Mammary epithelial cell (primary cell): ENCODE measurements around the gene CDCA7L.

Experiments used
- EZH2 ChIP-seq: IDR thresholded peaks from 2 replicates; pipeline ENCODE4 v1.6.1; 2012; ENCODE audit warnings: low read length, inconsistent platforms, borderline replicate concordance
- TF ChIP-seq, protein P1 (sequence below), 2 donors: IDR thresholded peaks in 1 of 2; conservative IDR thresholded peaks in 1 of 2; 2 replicates each; pipeline ENCODE4 v1.5.1; 2011 to 2012; ENCODE audit warnings: inconsistent platforms in 2 of 2, low read length in 2 of 2, mild to moderate bottlenecking in 2 of 2, control low read depth in 1 of 2, low read depth in 1 of 2; ENCODE audit not compliant: insufficient read depth in 1 of 2; ENCODE audit errors: extremely low read depth in 1 of 2

DNA sequence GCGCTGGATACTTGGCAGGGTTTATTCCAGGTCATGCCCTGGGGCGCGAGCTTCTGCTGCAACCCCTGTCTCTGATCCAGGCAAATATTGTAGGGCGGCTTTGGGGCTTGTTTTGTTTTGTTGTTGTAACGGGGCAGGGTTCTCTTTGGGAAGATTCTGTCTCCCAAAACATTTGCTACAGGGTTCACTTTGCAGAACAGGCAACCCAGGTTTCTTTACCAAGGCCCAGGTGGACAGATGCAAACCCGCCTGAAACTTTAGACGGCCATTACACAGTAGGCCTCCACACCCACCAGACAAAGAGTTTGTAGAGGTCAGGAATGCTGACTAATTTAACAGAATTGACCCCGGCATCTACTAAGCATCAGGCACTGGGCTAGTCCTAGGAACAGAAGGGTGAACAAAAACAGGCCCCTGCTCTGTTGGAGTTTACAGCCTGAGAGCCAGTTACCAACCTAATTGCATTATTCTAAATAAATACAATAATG lies 567 bp upstream of the CDCA7L start:
- TF ChIP-seq, protein P1, sequence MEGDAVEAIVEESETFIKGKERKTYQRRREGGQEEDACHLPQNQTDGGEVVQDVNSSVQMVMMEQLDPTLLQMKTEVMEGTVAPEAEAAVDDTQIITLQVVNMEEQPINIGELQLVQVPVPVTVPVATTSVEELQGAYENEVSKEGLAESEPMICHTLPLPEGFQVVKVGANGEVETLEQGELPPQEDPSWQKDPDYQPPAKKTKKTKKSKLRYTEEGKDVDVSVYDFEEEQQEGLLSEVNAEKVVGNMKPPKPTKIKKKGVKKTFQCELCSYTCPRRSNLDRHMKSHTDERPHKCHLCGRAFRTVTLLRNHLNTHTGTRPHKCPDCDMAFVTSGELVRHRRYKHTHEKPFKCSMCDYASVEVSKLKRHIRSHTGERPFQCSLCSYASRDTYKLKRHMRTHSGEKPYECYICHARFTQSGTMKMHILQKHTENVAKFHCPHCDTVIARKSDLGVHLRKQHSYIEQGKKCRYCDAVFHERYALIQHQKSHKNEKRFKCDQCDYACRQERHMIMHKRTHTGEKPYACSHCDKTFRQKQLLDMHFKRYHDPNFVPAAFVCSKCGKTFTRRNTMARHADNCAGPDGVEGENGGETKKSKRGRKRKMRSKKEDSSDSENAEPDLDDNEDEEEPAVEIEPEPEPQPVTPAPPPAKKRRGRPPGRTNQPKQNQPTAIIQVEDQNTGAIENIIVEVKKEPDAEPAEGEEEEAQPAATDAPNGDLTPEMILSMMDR (conservative IDR thresholded peaks at IDR 0.05 in 1 of 2, IDR thresholded peaks at IDR 0.05 in 1 of 2; ENCODE audit: extremely low read depth in 1 of 2, insufficient read depth in 1 of 2, low read depth in 1 of 2, low read length in 2 of 2) = no peak
- TF ChIP-seq EZH2 = no peak
